ENCODE results near the gene KHDRBS1. TPM values are rescaled to one million over a fixed set of nuclear protein-coding genes. Genes with fewer than 3 reads are reported as not detected.
A peak's percentile ranks its signal among the peaks of the same experiment; 100 is the strongest.

KHDRBS1 gene
- total and polyA plus RNA-seq, 9 of the 15 experiments (the other 6 are each of a cell fraction or from before 2014, with no cell fraction given): 48.4 to 257 (median 114) TPM

- TF ChIP-seq ZNF512 (tag; IDR thresholded peaks at IDR 0.05) (no peak), CEBPZ (IDR thresholded peaks at IDR 0.05; ENCODE audit: borderline replicate concordance, low read depth, low read length) (no peak), ZNF77 (CRISPR knock-in tag; IDR thresholded peaks at IDR 0.05) (no peak), SMARCE1 (IDR thresholded peaks at IDR 0.05) (peak; percentile 77; the same call in 1 of the 2 replicates), ZNF282 (CRISPR knock-in tag; IDR thresholded peaks at IDR 0.05) (0 out of 2 replicates have a peak, but pooled peaks have one; percentile 70), MLLT1 (IDR thresholded peaks at IDR 0.05) (peak; percentile 26 to 90; a peak in 2 of 4 replicates), MTA1 (IDR thresholded peaks at IDR 0.05; ENCODE audit: borderline replicate concordance) (0 out of 2 replicates have a peak, but pooled peaks have one; percentile 41), ZNF766 (CRISPR knock-in tag; conservative IDR thresholded peaks at IDR 0.05) (0 out of 2 replicates have a peak, but pooled peaks have one; percentile 11), ZNF354B (CRISPR knock-in tag; IDR thresholded peaks at IDR 0.05) (no peak), ZNF263 (CRISPR knock-in tag; IDR thresholded peaks at IDR 0.05; ENCODE audit: borderline replicate concordance) (peak; percentile 67; the same call in 1 of the 2 replicates), ZNF507 (tag; conservative IDR thresholded peaks at IDR 0.05) (no peak), TEAD4 (IDR thresholded peaks at IDR 0.05; ENCODE audit: low read length) (peak; percentile 18; the same call in 1 of the 2 replicates), TEAD4 (CRISPR knock-in tag; IDR thresholded peaks at IDR 0.05; ENCODE audit: borderline replicate concordance) (no peak), HDAC1 (IDR thresholded peaks at IDR 0.05) (peak in 1 of 2 experiments; percentile 79; a peak in 2 of 4 replicates), MAZ (CRISPR knock-in tag; conservative IDR thresholded peaks at IDR 0.05 in 1 of 2, IDR thresholded peaks at IDR 0.05 in 1 of 2) (peak; percentile 53 to 83), TCF3 (CRISPR knock-in tag; IDR thresholded peaks at IDR 0.05) (no peak), RCOR1 (IDR thresholded peaks at IDR 0.05; ENCODE audit: borderline replicate concordance in 1 of 2, low read depth in 2 of 2, low read length in 2 of 2) (peak in 1 of 2 experiments; percentile 65; a peak in 1 of 4 replicates), SNRNP70 (optimal IDR thresholded peaks at IDR 0.05; ENCODE audit: low read depth, low read length) (no peak)
- TF ChIP-seq, protein P1, sequence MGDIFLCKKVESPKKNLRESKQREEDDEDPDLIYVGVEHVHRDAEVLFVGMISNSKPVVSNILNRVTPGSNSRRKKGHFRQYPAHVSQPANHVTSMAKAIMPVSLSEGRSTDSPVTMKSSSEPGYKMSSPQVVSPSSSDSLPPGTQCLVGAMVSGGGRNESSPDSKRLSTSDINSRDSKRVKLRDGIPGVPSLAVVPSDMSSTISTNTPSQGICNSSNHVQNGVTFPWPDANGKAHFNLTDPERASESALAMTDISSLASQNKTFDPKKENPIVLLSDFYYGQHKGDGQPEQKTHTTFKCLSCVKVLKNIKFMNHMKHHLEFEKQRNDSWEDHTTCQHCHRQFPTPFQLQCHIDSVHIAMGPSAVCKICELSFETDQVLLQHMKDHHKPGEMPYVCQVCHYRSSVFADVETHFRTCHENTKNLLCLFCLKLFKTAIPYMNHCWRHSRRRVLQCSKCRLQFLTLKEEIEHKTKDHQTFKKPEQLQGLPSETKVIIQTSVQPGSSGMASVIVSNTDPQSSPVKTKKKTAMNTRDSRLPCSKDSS (IDR thresholded peaks at IDR 0.05; ENCODE audit: low read depth, partially characterized antibody): no peak
Observed at GRCh38 chr1:32014199-32014947, 705 bp downstream of the KHDRBS1 start (continued).

Measured in K562 (cell line).